GM19238 (cell line): ENCODE measurements around the gene RING1.

Source experiments
- DNase-seq: peaks from one replicate; pipeline ENCODE4 v3.0.0; 2011; ENCODE audit warnings: low spot score; ENCODE audit not compliant: insufficient read length

RING1 gene

GRCh38 chr6:33208091-33208967 is at the start of gene RING1:
TSS of gene RING1 (plus strand) at chr6:33208500. CDS start at chr6:33208823, 323 bp downstream.
- DNase-seq = peak; percentile 92

DNA sequence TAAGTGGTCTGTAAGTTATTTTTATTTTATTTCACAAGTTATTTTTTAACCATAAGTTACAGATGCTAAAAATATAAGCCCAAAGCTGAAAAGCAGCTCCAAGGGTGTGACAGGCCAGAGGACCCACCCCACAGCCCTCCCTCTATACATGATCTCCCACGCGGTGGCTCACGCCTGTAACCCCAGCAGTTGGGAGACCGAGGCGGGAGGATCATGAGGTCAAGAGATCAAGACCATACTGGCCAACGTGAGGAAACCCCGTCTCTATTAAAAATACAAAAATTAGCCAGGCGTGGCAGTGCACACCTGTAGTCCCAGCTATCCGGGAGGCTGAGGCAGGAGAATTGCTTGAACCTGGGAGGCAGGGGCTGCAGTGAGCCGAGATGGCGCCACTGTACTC is 48.2 kb upstream of the RING1 start:
- DNase-seq = no peak

GRCh38 chr6:33160728-33161344 is 47.5 kb upstream of the RING1 start:
- DNase-seq = no peak

- DNase-seq = peak; percentile 90
These were observed 46.7 kb upstream of the RING1 start for GRCh38 chr6:33161354-33162331.

DNA sequence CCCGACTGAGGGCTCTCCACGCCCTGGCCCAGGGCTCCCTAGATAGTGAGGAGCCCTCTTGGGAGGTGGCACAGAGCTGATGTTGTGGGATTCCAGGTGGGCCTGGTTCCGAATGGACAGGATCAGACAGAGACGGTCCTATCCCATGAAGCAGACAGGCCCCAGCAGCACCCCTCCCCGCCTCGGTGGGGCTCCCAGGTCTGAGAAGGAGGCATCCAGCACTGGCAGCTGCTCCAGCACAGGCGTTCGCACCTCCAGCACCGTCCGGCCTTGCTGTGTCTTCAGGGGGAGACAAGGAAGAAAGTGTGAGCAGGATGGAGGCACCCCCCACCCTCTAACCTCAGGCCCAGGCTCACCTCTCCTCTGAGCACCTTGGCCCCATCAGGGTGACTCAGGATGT is 44.8 kb upstream of the RING1 start:
- no peak for DNase-seq

GRCh38 chr6:33164176-33164575 is 44.1 kb upstream of the RING1 start:
- DNase-seq = no peak

- no peak for DNase-seq
These were observed 43.5 kb upstream of the RING1 start for GRCh38 chr6:33164665-33165373.

DNA sequence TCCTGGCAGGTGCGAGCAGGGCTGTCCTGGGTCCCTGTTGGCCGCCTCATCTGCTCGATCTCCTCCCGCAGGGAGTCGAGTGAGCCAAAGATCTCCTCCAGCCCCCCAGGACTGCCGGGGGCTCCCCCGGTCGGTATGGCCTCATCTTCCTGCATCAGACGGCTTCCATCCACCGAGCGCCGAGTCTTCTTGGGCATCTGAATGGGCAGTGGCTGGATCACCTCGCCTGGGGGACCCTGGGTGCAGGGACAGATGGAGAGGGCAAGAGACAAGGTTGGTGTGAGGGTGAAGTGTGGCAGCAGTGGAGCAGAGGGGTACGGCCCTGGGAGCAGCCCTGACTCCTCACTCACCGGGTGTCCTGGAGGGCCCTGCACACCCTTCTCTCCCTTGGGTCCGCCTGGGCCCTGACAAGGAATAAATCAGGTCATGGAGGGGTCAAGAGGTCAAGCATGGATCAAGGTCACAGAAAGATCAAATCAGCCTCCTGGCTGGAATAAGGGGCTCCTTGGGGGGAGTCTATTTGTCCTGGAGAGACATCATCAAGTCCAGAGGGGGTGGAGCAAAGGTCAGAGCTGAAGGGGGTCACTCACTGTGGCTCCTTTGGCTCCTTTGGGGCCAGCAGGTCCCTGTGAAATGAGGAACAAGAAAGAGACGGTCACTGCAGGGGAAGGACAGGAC is 42.6 kb upstream of the RING1 start:
- no peak for DNase-seq

DNA sequence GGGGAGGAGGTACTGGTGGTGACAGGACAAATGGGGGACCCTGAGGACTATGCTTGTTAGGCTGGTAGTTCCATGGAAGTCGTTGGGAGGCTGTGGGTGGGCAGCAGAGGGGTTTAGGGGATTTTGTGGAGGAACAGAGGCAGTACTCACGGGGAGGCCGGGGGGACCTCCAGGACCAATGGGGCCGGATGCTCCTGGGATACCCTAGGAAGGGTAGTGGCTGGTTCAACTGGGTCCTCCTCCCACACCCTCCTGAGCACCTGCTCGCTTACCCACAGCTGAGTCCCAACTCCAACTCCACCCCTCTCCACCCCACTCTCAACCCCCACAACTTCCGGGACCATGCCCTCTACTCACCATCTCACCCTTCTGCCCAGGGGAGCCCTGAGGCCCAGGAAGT is 41.9 kb upstream of the RING1 start:
- DNase-seq = no peak

DNA sequence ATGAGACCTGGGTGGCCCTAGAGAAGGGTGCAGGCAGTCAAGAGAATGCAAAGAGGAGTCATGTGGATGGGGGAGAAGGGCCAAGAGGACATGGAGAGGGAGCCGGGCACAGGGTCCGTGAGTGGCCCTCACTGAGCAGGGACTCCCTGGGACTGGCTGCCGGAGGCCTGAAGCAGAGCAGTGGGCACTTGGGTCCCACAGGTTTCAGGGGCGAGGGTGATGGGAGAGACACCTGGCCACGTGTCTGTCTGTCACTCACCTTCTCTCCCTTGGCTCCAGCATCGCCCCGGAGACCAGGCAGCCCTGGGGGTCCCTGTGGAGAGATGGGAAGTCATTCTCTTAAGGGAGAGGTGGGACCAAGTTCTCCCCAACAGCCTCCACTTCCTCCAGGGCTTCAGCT is 41.5 kb upstream of the RING1 start:
- no peak for DNase-seq

DNA sequence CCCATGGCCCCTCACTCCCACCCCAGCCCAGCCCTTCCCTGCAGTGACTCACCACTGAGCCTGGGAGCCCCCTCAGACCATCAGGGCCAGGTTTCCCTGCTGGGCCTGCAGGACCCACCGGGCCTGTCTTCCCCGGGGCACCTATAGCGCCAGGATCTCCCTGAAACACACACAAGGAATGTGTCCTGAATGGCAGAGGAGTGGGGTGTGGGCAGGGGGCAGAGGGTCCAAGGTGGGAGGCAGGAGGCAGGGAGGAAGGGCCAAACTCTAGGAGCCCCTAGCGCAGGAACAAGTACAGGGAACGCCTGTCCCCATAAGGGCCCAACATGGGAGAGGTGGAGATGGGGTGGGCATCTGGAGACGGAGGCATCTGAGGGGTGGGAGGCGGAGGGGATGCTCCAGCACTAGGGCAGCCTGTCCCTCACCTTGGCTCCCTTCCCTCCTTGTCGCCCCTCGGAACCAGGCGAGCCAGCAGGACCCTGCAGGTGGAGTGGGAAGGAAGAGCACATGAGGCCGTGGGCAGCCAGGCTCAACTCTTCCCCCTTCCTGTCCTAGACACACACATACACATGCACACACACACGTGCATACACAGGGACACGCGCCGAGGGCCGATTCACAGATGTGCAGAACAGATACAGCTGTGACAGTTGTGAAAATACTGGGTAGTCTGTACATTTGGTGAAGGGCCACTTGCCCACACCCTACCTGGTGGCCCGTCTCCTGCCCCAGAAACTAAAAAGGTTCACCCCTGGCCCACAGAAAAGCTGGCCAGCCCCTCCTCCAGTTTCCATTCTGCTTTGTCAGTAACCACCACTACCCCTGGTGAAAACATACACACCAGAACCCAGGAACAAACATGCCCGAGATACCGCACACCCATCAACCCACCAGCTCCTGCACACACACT is 40.7 kb upstream of the RING1 start:
- no peak for DNase-seq

DNA sequence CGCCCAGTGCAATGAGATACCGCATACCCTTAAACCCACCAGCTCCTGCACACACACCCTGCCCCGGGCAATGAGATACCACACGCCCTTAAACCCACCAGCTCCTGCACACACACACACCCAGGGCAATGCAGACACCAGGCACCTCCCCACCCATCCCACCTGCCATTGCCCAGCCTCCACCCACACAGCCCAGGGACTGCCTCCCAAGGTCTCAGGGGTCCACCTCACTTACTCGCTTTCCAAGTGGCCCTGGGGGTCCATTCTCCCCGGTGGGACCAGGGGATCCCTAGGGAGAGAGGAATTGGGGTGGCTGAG is 40.1 kb upstream of the RING1 start:
- no peak for DNase-seq

DNA sequence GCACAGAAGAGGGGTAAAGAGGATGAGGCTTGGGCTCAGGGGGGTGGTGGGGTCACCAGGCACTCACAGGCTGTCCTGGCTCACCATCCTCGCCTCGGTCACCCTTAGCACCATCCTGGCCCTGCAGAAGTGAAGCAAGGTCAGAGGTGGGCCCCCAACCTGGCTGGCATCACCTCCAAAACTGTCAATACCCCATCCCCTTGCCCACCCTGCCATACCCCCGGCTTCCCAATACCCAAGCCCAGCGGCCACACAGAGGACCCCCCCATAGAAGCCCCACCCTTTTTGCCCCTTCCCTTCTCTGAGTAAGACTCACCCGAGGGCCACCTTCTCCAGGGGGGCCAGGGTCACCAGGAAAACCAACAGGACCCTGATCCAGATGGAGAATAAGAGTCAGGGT is 39.7 kb upstream of the RING1 start:
- no peak for DNase-seq

- no peak for DNase-seq
These were observed 38.8 kb upstream of the RING1 start for GRCh38 chr6:33169291-33170175.

GRCh38 chr6:33170176-33171015 is 37.9 kb upstream of the RING1 start:
- DNase-seq = no peak

DNA sequence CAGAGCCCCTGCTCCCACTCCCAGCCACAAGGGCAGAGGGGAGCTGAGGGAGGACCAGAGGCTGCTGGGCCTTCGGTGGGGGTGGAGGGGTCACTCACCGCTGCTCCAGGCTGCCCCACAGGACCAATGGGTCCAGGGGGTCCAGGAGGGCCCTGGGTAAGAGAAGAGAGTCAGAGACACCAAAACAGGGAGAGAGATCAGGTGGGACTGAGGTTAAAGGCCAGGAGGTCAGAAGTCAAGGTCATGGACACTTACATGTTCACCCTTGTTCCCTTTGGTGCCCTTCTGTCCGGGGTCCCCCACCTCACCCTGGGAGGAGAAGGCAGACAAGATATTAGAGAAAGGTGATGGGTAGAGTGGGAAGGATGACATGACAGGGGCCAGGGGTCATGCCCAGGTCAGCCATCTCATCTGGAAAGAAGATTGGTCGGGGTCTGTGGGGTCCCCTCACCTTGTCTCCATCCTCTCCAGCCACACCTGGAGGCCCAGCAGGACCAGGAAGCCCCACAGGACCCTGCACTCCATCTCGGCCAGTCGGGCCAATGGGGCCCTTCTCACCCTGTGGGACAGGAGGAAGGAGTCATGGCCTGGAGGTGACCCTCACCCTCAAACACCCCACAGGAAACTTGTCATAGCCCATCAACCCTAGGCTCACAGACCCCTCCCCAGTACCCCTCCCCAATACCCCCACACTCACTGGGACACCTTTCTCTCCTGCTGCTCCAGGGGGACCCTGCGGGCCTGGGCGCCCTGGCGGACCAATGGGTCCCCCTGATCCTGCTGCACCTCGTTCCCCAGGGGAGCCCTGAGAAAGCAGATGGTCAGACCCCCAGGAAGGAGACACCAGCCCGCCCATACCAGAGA is 37.1 kb upstream of the RING1 start:
- DNase-seq = no peak
